Measurements from ENCODE around the gene MOBP.

Gene MOBP

DNA sequence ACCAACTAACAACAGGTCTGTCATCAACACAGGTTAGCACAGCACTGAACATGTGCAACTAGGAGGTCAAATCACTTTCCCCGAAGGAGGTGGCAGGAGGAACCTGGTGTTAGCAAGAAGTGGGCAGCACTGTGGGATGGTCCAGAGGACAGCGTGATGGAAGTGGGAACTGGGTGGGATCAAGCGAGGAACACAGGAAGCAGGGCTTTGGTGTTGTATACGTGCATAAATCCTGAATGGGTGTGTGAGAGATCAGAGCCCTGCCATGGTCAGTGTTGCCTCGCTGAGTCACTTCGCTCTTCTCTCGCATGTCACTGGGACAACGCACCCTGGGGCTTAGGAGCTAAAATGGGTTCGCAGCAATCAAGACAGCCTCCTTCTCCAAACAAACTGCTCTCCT is 62.1 kb downstream of the MOBP start:
- H2AFZ ChIP-seq (ENCODE audit: low read depth, low read length): no peak overlapping the region
- no peak for TF ChIP-seq EZH2phosphoT487 (IDR thresholded peaks at IDR 0.05; ENCODE audit: low read depth)
- TF ChIP-seq, protein P1, sequence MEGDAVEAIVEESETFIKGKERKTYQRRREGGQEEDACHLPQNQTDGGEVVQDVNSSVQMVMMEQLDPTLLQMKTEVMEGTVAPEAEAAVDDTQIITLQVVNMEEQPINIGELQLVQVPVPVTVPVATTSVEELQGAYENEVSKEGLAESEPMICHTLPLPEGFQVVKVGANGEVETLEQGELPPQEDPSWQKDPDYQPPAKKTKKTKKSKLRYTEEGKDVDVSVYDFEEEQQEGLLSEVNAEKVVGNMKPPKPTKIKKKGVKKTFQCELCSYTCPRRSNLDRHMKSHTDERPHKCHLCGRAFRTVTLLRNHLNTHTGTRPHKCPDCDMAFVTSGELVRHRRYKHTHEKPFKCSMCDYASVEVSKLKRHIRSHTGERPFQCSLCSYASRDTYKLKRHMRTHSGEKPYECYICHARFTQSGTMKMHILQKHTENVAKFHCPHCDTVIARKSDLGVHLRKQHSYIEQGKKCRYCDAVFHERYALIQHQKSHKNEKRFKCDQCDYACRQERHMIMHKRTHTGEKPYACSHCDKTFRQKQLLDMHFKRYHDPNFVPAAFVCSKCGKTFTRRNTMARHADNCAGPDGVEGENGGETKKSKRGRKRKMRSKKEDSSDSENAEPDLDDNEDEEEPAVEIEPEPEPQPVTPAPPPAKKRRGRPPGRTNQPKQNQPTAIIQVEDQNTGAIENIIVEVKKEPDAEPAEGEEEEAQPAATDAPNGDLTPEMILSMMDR (IDR thresholded peaks at IDR 0.05; ENCODE audit: low read depth, low read length): no peak
- no peaks in the 10 kb centered on the region for H3K36me3 ChIP-seq (replicated peaks; ENCODE audit: low read depth, low read length)
- peaks cover 6% of the 10 kb centered on the region for H3K4me1 ChIP-seq (ENCODE audit: low read length)
- H3K9ac ChIP-seq (ENCODE audit: low read length): no peak overlapping the region
- H4K20me1 ChIP-seq (ENCODE audit: insufficient read depth, low read length): no peaks in the 10 kb centered on the region
- H3K79me2 ChIP-seq (ENCODE audit: low read length): no peaks in the 10 kb centered on the region
- no peak overlapping the region for H3K27ac ChIP-seq (ENCODE audit: low read length)
- H3K27me3 ChIP-seq (ENCODE audit: low read depth, low read length): no peaks in the 10 kb centered on the region
- no peak overlapping the region for H3K4me3 ChIP-seq (ENCODE audit: low read length)
- no peak overlapping the region for H3K4me2 ChIP-seq (ENCODE audit: low read length)
- H3K9me3 ChIP-seq (ENCODE audit: insufficient read depth, low read length): no peaks in the 10 kb centered on the region

DNA sequence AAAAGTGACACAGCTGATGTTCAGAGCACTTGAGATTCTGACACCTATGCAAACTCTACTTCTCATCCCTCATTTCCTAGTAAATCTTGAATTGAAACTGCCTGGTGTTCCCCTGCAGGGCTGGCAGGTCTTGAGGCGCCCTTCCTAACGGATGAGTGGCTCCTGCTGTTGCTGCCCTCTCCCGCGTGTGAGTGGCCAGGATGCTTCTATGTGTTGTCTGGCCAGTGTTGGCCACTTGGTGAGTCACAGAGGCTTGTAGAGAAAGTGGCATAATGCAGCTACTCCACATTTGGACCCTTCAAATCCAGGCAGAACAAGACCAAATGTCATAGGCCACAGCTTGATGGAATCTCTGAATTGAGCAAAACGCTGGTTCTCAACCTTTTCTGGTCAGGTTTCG is 63.6 kb downstream of the MOBP start:
- Histone ChIP-seq H3K4me3 (ENCODE audit: low read length) (no peak overlapping the region), H3K4me2 (ENCODE audit: low read length) (no peak overlapping the region), H3K36me3 (replicated peaks; ENCODE audit: low read depth, low read length) (no peaks in the 10 kb centered on the region), H2AFZ (ENCODE audit: low read depth, low read length) (no peak overlapping the region), H3K27ac (ENCODE audit: low read length) (no peak overlapping the region), H4K20me1 (ENCODE audit: insufficient read depth, low read length) (no peaks in the 10 kb centered on the region), H3K79me2 (ENCODE audit: low read length) (no peaks in the 10 kb centered on the region), H3K4me1 (ENCODE audit: low read length) (peaks cover 13% of the 10 kb centered on the region), H3K9ac (ENCODE audit: low read length) (no peak overlapping the region), H3K27me3 (ENCODE audit: low read depth, low read length) (no peaks in the 10 kb centered on the region), H3K9me3 (ENCODE audit: insufficient read depth, low read length) (no peaks in the 10 kb centered on the region)
- TF ChIP-seq, protein P1 (IDR thresholded peaks at IDR 0.05; ENCODE audit: low read depth, low read length): no peak
- no peak for TF ChIP-seq EZH2phosphoT487 (IDR thresholded peaks at IDR 0.05; ENCODE audit: low read depth)

- TF ChIP-seq, protein P1 (IDR thresholded peaks at IDR 0.05; ENCODE audit: low read depth, low read length): no peak
- TF ChIP-seq EZH2phosphoT487 (IDR thresholded peaks at IDR 0.05; ENCODE audit: low read depth): no peak
- H3K27me3 ChIP-seq (ENCODE audit: low read depth, low read length): no peaks in the 10 kb centered on the region
- H3K4me2 ChIP-seq (ENCODE audit: low read length): no peak overlapping the region
- H2AFZ ChIP-seq (ENCODE audit: low read depth, low read length): no peak overlapping the region
- H3K36me3 ChIP-seq (replicated peaks; ENCODE audit: low read depth, low read length): no peaks in the 10 kb centered on the region
- H4K20me1 ChIP-seq (ENCODE audit: insufficient read depth, low read length): no peaks in the 10 kb centered on the region
- peaks cover 13% of the 10 kb centered on the region for H3K4me1 ChIP-seq (ENCODE audit: low read length)
- no peak overlapping the region for H3K9ac ChIP-seq (ENCODE audit: low read length)
- no peak overlapping the region for H3K27ac ChIP-seq (ENCODE audit: low read length)
- no peaks in the 10 kb centered on the region for H3K79me2 ChIP-seq (ENCODE audit: low read length)
- no peak overlapping the region for H3K4me3 ChIP-seq (ENCODE audit: low read length)
- H3K9me3 ChIP-seq (ENCODE audit: insufficient read depth, low read length): no peaks in the 10 kb centered on the region
Observed at GRCh38 chr3:39531665-39532064, 64.2 kb downstream of the MOBP start.

- TF ChIP-seq, protein P1 (IDR thresholded peaks at IDR 0.05; ENCODE audit: low read depth, low read length): no peak
- no peak for TF ChIP-seq EZH2phosphoT487 (IDR thresholded peaks at IDR 0.05; ENCODE audit: low read depth)
- H3K79me2 ChIP-seq (ENCODE audit: low read length): no peaks in the 10 kb centered on the region
- no peaks in the 10 kb centered on the region for H3K27me3 ChIP-seq (ENCODE audit: low read depth, low read length)
- peaks cover 13% of the 10 kb centered on the region for H3K4me1 ChIP-seq (ENCODE audit: low read length)
- no peaks in the 10 kb centered on the region for H3K36me3 ChIP-seq (replicated peaks; ENCODE audit: low read depth, low read length)
- no peaks in the 10 kb centered on the region for H3K9me3 ChIP-seq (ENCODE audit: insufficient read depth, low read length)
- H3K4me3 ChIP-seq (ENCODE audit: low read length): no peak overlapping the region
- no peaks in the 10 kb centered on the region for H4K20me1 ChIP-seq (ENCODE audit: insufficient read depth, low read length)
- no peak overlapping the region for H2AFZ ChIP-seq (ENCODE audit: low read depth, low read length)
- no peak overlapping the region for H3K9ac ChIP-seq (ENCODE audit: low read length)
- H3K4me2 ChIP-seq (ENCODE audit: low read length): no peak overlapping the region
- H3K27ac ChIP-seq (ENCODE audit: low read length): no peak overlapping the region
Observed at GRCh38 chr3:39532777-39533176, 65.3 kb downstream of the MOBP start.

All from OCI-LY3 (cell line).